Activated T-cell treated with anti-CD3 and anti-CD28 coated beads, Interleukin-2, amount 50 U/mL, for 72 hours (primary cell): ENCODE results near the gene CHRNG. TPM values are rescaled to one million over a fixed set of nuclear protein-coding genes. Genes with fewer than 3 reads are reported as not detected.
"Not testable (repeated sequence)": the region's sequence is repeated elsewhere in the genome, so short reads cannot be mapped to it uniquely, and the experiment has no call there.

Experiments
- ATAC-seq, 2 donors: fragments of 150-1000 bp; cut with Tn5 transposase; replicated peaks in 1 of 2; 2 replicates each; pipeline ENCODE4 v1.10.0; 2021; ENCODE audit warnings: moderate library complexity in 2 of 2, mild to moderate bottlenecking in 1 of 2
- DNase-seq, 2 donors: peaks; one replicate each; pipeline ENCODE4 v3.0.0; 2021 to 2022; ENCODE audit warnings: mixed read lengths in 1 of 2
- H3K27ac Mint-ChIP-seq: one replicate; pipeline ENCODE4 v1.8.0; 2022; ENCODE audit warnings: mild to moderate bottlenecking, moderate library complexity, mixed read lengths
- H3K27me3 Mint-ChIP-seq: one replicate; pipeline ENCODE4 v1.8.0; 2022; ENCODE audit warnings: low read depth, mixed read lengths
- H3K36me3 Mint-ChIP-seq, 2 donors: one replicate each; pipeline ENCODE4 v1.8.0; 2022; ENCODE audit warnings: mixed read lengths in 2 of 2, mild to moderate bottlenecking in 1 of 2; ENCODE audit not compliant: insufficient read depth in 2 of 2
- H3K4me1 Mint-ChIP-seq: one replicate; pipeline ENCODE4 v1.8.0; 2022; ENCODE audit warnings: low read depth, mixed read lengths
- H3K4me3 Mint-ChIP-seq, 2 donors: one replicate each; pipeline ENCODE4 v1.8.0; 2022; ENCODE audit warnings: mild to moderate bottlenecking in 2 of 2, mixed read lengths in 2 of 2, moderate library complexity in 2 of 2
- H3K9me3 Mint-ChIP-seq, 2 donors: one replicate each; pipeline ENCODE4 v1.8.0; 2022; ENCODE audit warnings: mixed read lengths in 2 of 2
- total RNA-seq, 2 donors: library from RNA; stranded (reverse); gene quantifications; one replicate each; pipeline ENCODE4 v1.2.3, GENCODE V29; 2022

CHRNG gene
- total RNA-seq, 2 donors from 2014 or later: not detected

- Mint-ChIP-seq H3K27ac (no peak overlapping the region), H3K4me1 (peaks cover 16% of the 10 kb centered on the region), H3K9me3 (no peaks in the 10 kb centered on the region), H3K4me3 (no peak overlapping the region), H3K27me3 (peaks cover 31% of the 10 kb centered on the region), H3K36me3 (no peaks in the 10 kb centered on the region)
- DNase-seq: no peak
- no peak for ATAC-seq
Observed at GRCh38 chr2:232526372-232526941, 13.0 kb upstream of the CHRNG start.

GRCh38 chr2:232527905-232528470, 11.5 kb upstream of the CHRNG start:
- peaks cover 11% of the 10 kb centered on the region for H3K4me1 Mint-ChIP-seq
- ATAC-seq (no peak), DNase-seq (no peak)
- peaks cover 27% of the 10 kb centered on the region for H3K27me3 Mint-ChIP-seq
- H3K27ac Mint-ChIP-seq: no peak overlapping the region
- H3K4me3 Mint-ChIP-seq: no peak overlapping the region
- no peaks in the 10 kb centered on the region for H3K9me3 Mint-ChIP-seq
- H3K36me3 Mint-ChIP-seq: no peaks in the 10 kb centered on the region

- Mint-ChIP-seq H3K27ac (no peak overlapping the region), H3K9me3 (no peaks in the 10 kb centered on the region), H3K4me1 (peaks cover 7% of the 10 kb centered on the region), H3K4me3 (no peak overlapping the region), H3K36me3 (no peaks in the 10 kb centered on the region), H3K27me3 (peaks cover 27% of the 10 kb centered on the region)
- DNase-seq: no peak
- ATAC-seq: peak; percentile 10 to 20
Observed at GRCh38 chr2:232528746-232529460, 10.6 kb upstream of the CHRNG start.

- Mint-ChIP-seq H3K36me3 (no peaks in the 10 kb centered on the region), H3K27ac (no peak overlapping the region), H3K9me3 (no peaks in the 10 kb centered on the region), H3K4me1 (peaks cover 7% of the 10 kb centered on the region), H3K27me3 (peaks cover 21% of the 10 kb centered on the region), H3K4me3 (no peak overlapping the region)
- DNase-seq: no peak
- ATAC-seq: no peak
Observed at GRCh38 chr2:232529806-232530547, 9.5 kb upstream of the CHRNG start.

- H3K36me3 Mint-ChIP-seq: no peaks in the 10 kb centered on the region
Observed at GRCh38 chr2:232530626-232531260, 8.7 kb upstream of the CHRNG start.

GRCh38 chr2:232532419-232532818, 7.1 kb upstream of the CHRNG start:
- no peaks in the 10 kb centered on the region for H3K36me3 Mint-ChIP-seq
- H3K27ac Mint-ChIP-seq: no peak overlapping the region
- peaks cover 33% of the 10 kb centered on the region for H3K27me3 Mint-ChIP-seq
- no peak for ATAC-seq
- H3K4me3 Mint-ChIP-seq: no peak overlapping the region
- H3K4me1 Mint-ChIP-seq: peaks cover 7% of the 10 kb centered on the region
- no peak for DNase-seq
- H3K9me3 Mint-ChIP-seq: no peaks in the 10 kb centered on the region

More at GRCh38 chr2:232530626-232531260, 8.7 kb upstream of the CHRNG start:
- H3K4me1 Mint-ChIP-seq: peaks cover 7% of the 10 kb centered on the region
- no peaks in the 10 kb centered on the region for H3K9me3 Mint-ChIP-seq
- ATAC-seq (no peak), DNase-seq (no peak)
- no peak overlapping the region for H3K4me3 Mint-ChIP-seq
- H3K27me3 Mint-ChIP-seq: peaks cover 21% of the 10 kb centered on the region
- H3K27ac Mint-ChIP-seq: no peak overlapping the region

- H3K4me1 Mint-ChIP-seq, ATAC-seq, H3K9me3 Mint-ChIP-seq, H3K36me3 Mint-ChIP-seq, H3K4me3 Mint-ChIP-seq, DNase-seq, H3K27ac Mint-ChIP-seq: not testable (repeated sequence)
- peaks cover 32% of the 10 kb centered on the region for H3K27me3 Mint-ChIP-seq
Observed at GRCh38 chr2:232532821-232533220, 6.7 kb upstream of the CHRNG start.

GRCh38 chr2:232533944-232534710, 5.4 kb upstream of the CHRNG start:
- H3K27ac Mint-ChIP-seq: no peak overlapping the region
- DNase-seq: no peak
- H3K4me1 Mint-ChIP-seq: peaks cover 6% of the 10 kb centered on the region
- H3K9me3 Mint-ChIP-seq: no peaks in the 10 kb centered on the region
- no peaks in the 10 kb centered on the region for H3K36me3 Mint-ChIP-seq
- H3K4me3 Mint-ChIP-seq: no peak overlapping the region
- H3K27me3 Mint-ChIP-seq: peaks cover 27% of the 10 kb centered on the region
- no peak for ATAC-seq

GRCh38 chr2:232534940-232535651, 4.4 kb upstream of the CHRNG start:
- H3K4me3 Mint-ChIP-seq: no peak overlapping the region
- H3K27me3 Mint-ChIP-seq: peaks cover 25% of the 10 kb centered on the region
- no peaks in the 10 kb centered on the region for H3K9me3 Mint-ChIP-seq
- no peaks in the 10 kb centered on the region for H3K36me3 Mint-ChIP-seq
- no peak for ATAC-seq
- peaks cover 5% of the 10 kb centered on the region for H3K4me1 Mint-ChIP-seq
- no peak for DNase-seq
- H3K27ac Mint-ChIP-seq: no peak overlapping the region

GRCh38 chr2:232535761-232536530, 3.5 kb upstream of the CHRNG start:
- no peaks in the 10 kb centered on the region for H3K9me3 Mint-ChIP-seq
- DNase-seq (no peak), ATAC-seq (no peak)
- peaks cover 25% of the 10 kb centered on the region for H3K27me3 Mint-ChIP-seq
- H3K4me1 Mint-ChIP-seq: peaks cover 5% of the 10 kb centered on the region
- no peaks in the 10 kb centered on the region for H3K36me3 Mint-ChIP-seq
- no peak overlapping the region for H3K4me3 Mint-ChIP-seq
- H3K27ac Mint-ChIP-seq: no peak overlapping the region

GRCh38 chr2:232537079-232537478, 2.4 kb upstream of the CHRNG start:
- H3K36me3 Mint-ChIP-seq: no peaks in the 10 kb centered on the region
- H3K9me3 Mint-ChIP-seq: no peaks in the 10 kb centered on the region
- ATAC-seq: peak; percentile 39 to 56
- H3K4me3 Mint-ChIP-seq: no peak overlapping the region
- DNase-seq: peak; percentile 29 to 31
- H3K27ac Mint-ChIP-seq: no peak overlapping the region
- H3K27me3 Mint-ChIP-seq: peaks cover 25% of the 10 kb centered on the region
- H3K4me1 Mint-ChIP-seq: peaks cover 5% of the 10 kb centered on the region
